ENCODE results near the gene ANO6. TPM values are rescaled to one million over a fixed set of nuclear protein-coding genes. Genes with fewer than 3 reads are reported as not detected.

Gene ANO6
- total RNA-seq, 1 experiment from 2014 or later: 34.2 TPM

GRCh38 chr12:45184147-45184963 lies 31.5 kb upstream of the ANO6 start:
- TF ChIP-seq CTCF (IDR thresholded peaks at IDR 0.05; ENCODE audit: unreplicated experiment): no peak
- H3K4me1 Mint-ChIP-seq (ENCODE audit: low read depth, unreplicated experiment): peaks cover 10% of the 10 kb centered on the region
- CTCF ChIA-PET: no interaction called here
- H3K27me3 Mint-ChIP-seq (ENCODE audit: unreplicated experiment): no peaks in the 10 kb centered on the region
- no peak overlapping the region for H3K27ac Mint-ChIP-seq (ENCODE audit: unreplicated experiment)
- H3K4me3 Mint-ChIP-seq (ENCODE audit: low read depth, unreplicated experiment): no peak overlapping the region
- H3K36me3 Mint-ChIP-seq (ENCODE audit: insufficient read depth, unreplicated experiment): no peaks in the 10 kb centered on the region
- H3K9me3 Mint-ChIP-seq (ENCODE audit: low read depth, unreplicated experiment): no peaks in the 10 kb centered on the region
- intact Hi-C loops (cut with micrococcal nuclease; ENCODE audit: unreplicated experiment): no loop called here
- no TSS peak for BruUV-seq (replicated peaks)
- no peak for DNase-seq

GRCh38 chr12:45186762-45187161 lies 29.1 kb upstream of the ANO6 start:
- Mint-ChIP-seq H3K4me1 (ENCODE audit: low read depth, unreplicated experiment) (peaks cover 10% of the 10 kb centered on the region), H3K9me3 (ENCODE audit: low read depth, unreplicated experiment) (no peaks in the 10 kb centered on the region), H3K36me3 (ENCODE audit: insufficient read depth, unreplicated experiment) (no peaks in the 10 kb centered on the region), H3K27ac (ENCODE audit: unreplicated experiment) (no peak overlapping the region), H3K4me3 (ENCODE audit: low read depth, unreplicated experiment) (no peak overlapping the region), H3K27me3 (ENCODE audit: unreplicated experiment) (no peaks in the 10 kb centered on the region)
- BruUV-seq (replicated peaks): no TSS peak
- DNase-seq: no peak
- TF ChIP-seq CTCF (IDR thresholded peaks at IDR 0.05; ENCODE audit: unreplicated experiment): no peak
- intact Hi-C loops (cut with micrococcal nuclease; ENCODE audit: unreplicated experiment): no loop called here
- CTCF ChIA-PET: no interaction called here

- peaks cover 6% of the 10 kb centered on the region for H3K36me3 Mint-ChIP-seq (ENCODE audit: insufficient read depth, unreplicated experiment)
- no TSS peak for BruUV-seq (replicated peaks)
- no peak overlapping the region for H3K27ac Mint-ChIP-seq (ENCODE audit: unreplicated experiment)
- intact Hi-C loops (cut with micrococcal nuclease; ENCODE audit: unreplicated experiment): no loop called here
- CTCF ChIA-PET: no interaction called here
- no peaks in the 10 kb centered on the region for H3K27me3 Mint-ChIP-seq (ENCODE audit: unreplicated experiment)
- peaks cover 8% of the 10 kb centered on the region for H3K4me1 Mint-ChIP-seq (ENCODE audit: low read depth, unreplicated experiment)
- H3K4me3 Mint-ChIP-seq (ENCODE audit: low read depth, unreplicated experiment): no peak overlapping the region
- no peak for DNase-seq
- no peaks in the 10 kb centered on the region for H3K9me3 Mint-ChIP-seq (ENCODE audit: low read depth, unreplicated experiment)
- TF ChIP-seq CTCF (IDR thresholded peaks at IDR 0.05; ENCODE audit: unreplicated experiment): no peak
These were observed 26.0 kb upstream of the ANO6 start for GRCh38 chr12:45189766-45190403.

- Mint-ChIP-seq H3K27ac (ENCODE audit: unreplicated experiment) (no peak overlapping the region), H3K4me3 (ENCODE audit: low read depth, unreplicated experiment) (no peak overlapping the region), H3K27me3 (ENCODE audit: unreplicated experiment) (no peaks in the 10 kb centered on the region), H3K9me3 (ENCODE audit: low read depth, unreplicated experiment) (no peaks in the 10 kb centered on the region), H3K36me3 (ENCODE audit: insufficient read depth, unreplicated experiment) (peaks cover 6% of the 10 kb centered on the region), H3K4me1 (ENCODE audit: low read depth, unreplicated experiment) (peaks cover 8% of the 10 kb centered on the region)
- BruUV-seq (replicated peaks): no TSS peak
- no peak for TF ChIP-seq CTCF (IDR thresholded peaks at IDR 0.05; ENCODE audit: unreplicated experiment)
- CTCF ChIA-PET: no interaction called here
- intact Hi-C loops (cut with micrococcal nuclease; ENCODE audit: unreplicated experiment): no loop called here
- DNase-seq: no peak
These were observed 24.7 kb upstream of the ANO6 start for GRCh38 chr12:45191239-45191638.
